ENCODE results near the gene KDM5C.
"Not testable (repeated sequence)": the region's sequence is repeated elsewhere in the genome, so short reads cannot be mapped to it uniquely, and the experiment has no call there.

The KDM5C gene

DNA sequence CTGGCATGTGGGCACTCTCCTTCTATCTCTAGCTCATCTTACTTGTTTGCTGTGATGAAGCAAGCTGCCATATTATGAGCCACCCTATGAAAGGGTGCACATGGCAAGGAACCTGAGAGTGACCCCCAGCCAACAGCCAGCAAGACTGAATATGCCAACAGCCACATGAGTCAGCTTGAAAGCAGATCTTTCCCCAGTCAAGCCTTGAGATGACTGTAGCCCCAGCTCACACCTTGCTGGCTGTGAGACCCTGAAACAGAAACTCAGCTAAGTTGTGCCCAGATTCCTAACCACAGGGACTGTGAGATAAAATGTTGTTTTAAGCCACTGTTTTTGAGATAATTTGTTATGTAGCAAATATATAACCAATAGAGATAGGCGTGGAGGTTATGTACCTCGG, 36.2 kb downstream of the KDM5C start:
- no peak for DNase-seq

DNA sequence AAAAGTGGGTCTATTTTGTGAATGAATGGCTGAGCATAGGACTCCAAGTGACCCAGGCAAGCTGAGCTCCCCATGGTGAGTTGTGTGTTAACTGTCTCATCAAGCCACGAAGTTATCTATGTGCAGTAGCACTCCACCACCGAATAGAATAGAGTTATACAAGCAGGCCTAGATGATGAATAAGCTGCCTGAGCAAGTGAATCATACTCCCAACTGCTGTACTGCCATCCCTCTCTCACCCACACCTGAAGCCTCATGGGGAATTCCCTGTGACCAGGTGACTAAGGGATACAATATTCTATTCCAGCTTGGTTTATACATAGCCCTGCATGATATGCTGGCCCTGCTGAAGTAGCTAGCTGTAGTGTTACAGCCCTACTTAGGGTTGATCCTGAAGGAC, 38.7 kb downstream of the KDM5C start:
- DNase-seq: no peak

DNA sequence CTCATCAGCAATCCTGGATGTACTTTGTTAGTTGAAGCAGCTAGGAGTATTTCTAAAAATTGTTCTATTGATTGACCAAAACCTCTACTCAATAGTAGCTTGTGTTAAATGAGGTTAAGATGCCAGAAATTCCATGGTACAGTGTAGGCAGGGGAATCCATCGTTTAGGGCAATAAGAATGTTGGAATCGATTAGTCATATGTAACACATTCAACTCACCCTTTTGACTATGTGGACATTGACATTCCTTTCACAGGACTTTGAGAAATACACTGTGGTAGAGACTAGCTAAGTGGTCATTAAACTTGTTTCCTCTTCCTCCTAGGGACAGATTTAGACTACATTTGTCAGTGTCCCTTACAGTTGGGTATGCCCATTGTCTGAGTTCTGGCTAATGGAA, 40.2 kb downstream of the KDM5C start:
- DNase-seq: no peak

GRCh38 chrX:53171356-53171755, 53.7 kb downstream of the KDM5C start:
- DNase-seq: no peak

- DNase-seq: no peak
Observed at GRCh38 chrX:53166103-53166502, 58.9 kb downstream of the KDM5C start.

DNA sequence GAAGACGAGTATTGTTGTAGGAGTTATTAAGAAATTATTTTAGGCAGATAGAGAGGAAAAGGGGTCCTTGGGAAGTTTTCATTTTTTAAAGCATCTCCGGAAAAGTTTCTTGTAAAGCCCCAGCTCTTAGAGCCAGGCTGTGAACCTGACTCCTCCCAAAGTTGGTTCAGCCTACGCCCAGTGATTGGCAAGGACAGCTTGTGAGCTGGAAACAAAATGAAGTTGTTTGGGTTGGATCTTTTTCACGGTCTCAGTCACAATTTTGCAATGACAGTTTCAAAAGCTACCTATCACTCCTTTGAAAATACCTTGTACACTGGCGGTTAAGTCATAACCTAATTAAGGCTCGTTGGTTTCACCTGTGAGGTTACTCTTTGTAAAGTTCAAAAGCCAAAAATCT, 60.4 kb downstream of the KDM5C start:
- not testable (repeated sequence) for DNase-seq

DNA sequence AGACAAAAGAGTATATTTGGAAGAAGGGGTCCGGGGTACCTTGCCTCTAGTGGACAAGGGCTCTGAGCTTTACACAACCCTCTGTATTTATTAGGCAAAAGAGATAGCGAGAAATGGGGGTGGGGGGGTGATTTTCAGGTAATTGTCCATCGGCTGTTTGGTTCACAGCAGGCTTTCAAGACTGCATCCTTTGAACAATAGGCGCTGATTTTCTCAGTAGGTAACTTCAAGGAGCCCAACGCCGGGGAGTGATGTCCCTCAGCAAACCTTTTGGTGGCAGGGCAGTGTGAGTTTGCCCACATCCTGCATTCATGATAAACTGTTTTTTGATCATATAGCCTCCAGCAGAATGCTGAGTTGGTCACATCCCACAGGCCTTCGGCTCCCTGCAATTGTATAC, 61.6 kb downstream of the KDM5C start:
- DNase-seq: no peak

DNA sequence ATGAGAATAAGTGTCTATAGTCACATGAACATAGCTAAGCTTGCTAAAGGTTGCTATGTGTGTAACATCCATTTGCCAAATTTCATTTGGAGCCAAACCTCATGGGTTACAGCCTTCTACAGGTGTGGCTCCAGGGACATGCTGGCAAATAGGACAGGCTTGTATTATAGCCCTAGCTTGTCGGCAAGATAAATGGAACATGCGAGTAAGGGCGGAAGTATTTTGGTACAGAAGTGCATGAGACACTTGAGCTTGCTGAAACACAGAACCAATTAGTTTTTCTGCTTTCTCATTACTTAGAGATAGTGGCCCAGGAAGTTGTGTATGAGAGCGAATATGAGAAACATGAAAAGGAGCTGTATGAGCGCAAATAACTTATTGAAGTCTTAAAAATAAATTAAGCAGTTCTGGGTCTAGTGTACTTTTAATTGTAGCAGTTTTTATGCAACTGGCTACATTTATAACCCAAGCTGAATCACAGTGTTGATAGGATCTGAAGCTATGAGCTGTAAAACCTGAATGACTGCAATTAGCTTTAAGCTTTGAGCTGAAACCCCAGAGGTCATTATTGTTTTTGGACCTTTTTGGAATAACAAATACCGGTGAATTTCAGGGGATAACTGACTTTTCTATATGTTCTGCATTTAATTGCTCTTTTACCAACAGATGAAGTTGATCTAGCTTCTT, 64.6 kb downstream of the KDM5C start:
- DNase-seq: no peak

- no peak for DNase-seq
Observed at GRCh38 chrX:53159184-53159583, 65.8 kb downstream of the KDM5C start.

GRCh38 chrX:53156207-53156596, 68.8 kb downstream of the KDM5C start:
- no peak for DNase-seq

DNA sequence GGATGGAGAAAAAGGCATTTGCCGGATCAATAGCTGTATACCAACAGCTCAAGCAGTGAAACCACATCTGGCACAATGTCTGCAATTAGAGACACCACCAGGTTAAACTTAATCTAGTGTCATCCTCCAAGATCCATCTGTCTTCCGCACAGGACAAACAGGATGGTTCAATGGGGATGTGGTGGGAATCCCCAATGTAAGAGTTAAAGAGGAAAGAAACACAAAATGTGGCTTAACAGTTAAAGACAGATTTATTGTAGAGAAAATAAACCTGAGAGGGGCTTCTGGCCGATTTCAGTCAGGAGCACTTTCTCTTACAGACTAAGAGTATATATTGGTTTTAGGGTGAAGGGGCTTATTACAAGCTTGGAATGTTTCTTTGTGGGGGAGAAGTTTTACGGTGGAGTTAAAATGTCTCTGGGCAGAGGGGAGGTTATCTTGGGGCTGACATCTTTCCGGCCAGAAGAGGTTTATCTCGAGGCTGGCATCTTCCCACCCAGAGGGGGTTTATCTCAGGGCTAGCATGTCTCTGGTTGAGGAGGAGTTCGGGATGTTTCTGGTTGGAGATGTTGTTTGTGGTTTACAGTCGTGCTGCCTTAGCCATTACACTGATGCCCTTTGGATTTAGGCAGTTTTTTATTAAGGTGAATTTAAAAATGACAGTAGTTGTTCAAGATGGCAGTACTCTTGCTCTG, 69.3 kb downstream of the KDM5C start:
- no peak for DNase-seq

- DNase-seq: no peak
Observed at GRCh38 chrX:53153581-53153980, 71.4 kb downstream of the KDM5C start.
